Activated CD4-positive, alpha-beta T cell treated with anti-CD3 and anti-CD28 coated beads for 48 hours (primary cell): ENCODE results near the gene YWHAB.

Experiments
- DNase-seq: peaks from one replicate; pipeline ENCODE4 v3.0.0-alpha.2; 2020

YWHAB gene

DNA sequence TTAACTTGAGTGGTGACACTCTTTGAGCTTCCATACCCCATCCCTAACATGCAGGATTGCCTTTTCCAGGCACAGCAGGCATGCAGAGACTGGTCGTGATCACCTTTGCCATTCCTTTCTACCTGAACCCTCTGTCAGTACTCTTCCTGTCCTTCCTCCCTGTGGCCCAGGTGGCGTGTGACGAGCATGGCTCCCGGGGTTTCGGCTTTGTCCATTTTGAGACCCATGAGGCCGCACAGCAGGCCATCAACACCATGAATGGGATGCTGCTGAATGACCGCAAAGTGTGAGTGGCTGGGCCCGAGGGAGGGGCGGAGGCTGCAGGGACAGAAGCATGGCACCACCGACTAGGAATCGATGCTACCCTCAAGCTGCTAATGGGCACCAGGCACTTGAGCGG, 31.1 kb downstream of the YWHAB start:
- DNase-seq, result no peak

- DNase-seq, result no peak
Observed at GRCh38 chr20:44917399-44917798, 31.9 kb downstream of the YWHAB start.

DNA sequence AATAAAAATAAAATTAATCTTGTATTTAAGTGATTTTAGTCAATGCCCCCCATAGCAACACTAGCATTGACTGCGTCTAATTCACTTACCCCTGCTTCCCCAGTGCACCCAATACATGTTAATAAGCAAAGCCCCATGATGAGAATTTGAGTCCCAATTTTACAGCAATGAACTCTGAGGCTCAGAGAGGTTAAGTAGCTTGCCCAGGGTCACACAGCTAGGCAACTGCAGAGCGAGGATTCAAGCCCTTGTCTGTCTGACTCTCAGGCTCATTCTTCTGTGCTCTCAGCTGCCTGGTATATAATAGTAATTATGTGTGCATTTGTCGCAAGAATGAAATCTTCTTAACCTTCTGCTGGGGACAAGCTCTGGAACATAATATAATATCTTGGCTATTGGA, 32.8 kb downstream of the YWHAB start:
- no peak for DNase-seq

GRCh38 chr20:44918761-44919160, 33.3 kb downstream of the YWHAB start:
- DNase-seq, result no peak

- no peak for DNase-seq
Observed at GRCh38 chr20:44921447-44921846, 35.9 kb downstream of the YWHAB start.

DNA sequence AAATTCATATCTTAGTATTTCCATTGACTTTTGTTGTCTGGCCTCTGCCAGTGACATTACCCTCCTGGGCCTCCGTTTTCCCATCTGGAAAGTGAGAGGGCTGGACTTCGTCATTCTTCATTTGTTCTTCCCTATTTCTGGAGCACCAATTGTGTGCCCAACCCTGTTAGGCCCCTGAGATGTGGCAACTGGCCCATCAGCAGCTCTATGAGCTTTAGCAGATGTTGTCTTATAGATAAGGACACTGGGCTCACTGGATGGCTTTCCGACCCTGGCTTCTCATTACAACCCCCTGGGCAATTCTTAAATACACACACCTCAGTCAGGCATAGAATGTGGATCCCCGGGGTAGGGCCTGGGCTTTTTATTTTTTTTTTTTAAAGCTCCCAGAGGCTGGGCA, 39.0 kb downstream of the YWHAB start:
- no peak for DNase-seq

DNA sequence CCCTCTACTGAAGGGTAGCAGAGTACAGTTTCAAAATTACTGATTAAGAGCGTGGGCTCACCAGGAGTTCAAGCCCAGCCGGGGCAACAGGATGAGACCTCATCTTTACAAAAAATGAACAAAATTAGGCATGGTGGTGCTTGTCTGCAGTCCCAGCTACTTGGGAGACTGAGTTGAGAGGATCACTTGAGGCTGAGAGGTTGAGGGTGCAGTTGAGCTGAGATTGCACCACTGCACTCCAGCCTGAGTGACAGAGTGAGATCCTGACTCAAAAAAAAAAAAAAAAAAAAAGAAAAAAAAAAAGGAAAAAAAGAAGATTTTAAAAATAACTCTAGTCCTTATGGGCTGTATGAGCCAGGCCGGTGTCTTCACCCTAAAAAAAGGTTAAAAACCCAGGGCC, 43.1 kb downstream of the YWHAB start:
- no peak for DNase-seq

GRCh38 chr20:44930517-44931168, 45.1 kb downstream of the YWHAB start:
- no peak for DNase-seq

GRCh38 chr20:44931911-44932310, 46.4 kb downstream of the YWHAB start:
- DNase-seq, result no peak

DNA sequence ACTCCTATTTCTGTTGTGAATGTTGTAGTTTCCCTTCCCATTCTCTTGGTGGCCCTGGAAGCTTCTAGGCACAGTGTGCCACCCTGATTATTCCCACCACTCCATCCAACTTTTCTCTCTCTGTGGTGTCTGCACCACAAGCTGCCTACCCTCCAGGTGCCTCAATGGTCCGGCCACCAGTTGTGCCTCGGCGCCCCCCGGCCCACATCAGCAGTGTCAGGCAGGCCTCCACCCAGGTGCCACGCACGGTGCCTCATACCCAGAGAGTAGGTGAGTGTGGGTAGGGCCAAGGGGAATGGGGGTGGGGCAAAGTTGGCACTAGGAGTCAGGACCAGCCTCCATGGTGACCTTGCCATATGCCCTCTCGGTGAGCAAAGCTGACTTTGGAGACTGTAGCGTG, 47.4 kb downstream of the YWHAB start:
- no peak for DNase-seq

DNA sequence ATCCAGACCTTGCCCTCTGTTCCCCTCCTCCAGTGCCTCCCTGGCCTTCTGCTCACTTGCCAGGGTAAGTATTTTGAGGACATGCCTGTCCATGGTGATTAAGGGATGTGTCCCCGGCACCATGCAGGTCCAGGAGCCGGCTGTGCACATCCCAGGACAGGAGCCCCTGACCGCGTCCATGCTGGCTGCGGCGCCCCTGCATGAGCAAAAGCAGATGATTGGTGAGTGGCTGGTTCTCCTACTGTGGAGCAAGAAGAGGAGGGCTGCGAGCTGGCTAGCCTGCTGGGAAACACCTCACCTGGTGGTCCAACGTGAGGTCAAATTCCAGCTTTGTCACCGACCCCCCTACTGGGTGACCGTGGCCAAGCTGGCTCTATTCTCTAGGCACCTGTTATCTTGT, 51.0 kb downstream of the YWHAB start:
- no peak for DNase-seq

DNA sequence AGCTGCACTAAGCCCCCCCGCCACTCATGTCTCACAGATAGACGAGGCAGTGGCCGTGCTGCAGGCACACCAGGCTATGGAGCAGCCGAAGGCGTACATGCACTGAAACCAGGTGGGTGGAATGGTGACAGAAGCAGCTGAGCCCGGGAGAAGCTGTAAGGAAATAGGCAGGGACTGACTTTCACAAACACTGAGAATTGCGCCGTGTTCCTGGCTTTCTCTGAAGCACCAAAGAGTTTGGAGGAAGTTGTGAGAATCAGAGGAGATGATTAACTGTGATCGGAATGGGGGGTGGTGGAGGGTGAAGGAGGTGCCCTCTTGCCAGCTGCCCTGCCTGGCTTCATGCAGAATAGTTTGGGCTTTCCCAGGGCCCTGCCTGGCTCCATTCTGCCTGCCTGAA, 53.1 kb downstream of the YWHAB start:
- DNase-seq, result no peak

GRCh38 chr20:44941120-44941691, 55.7 kb downstream of the YWHAB start:
- no peak for DNase-seq

DNA sequence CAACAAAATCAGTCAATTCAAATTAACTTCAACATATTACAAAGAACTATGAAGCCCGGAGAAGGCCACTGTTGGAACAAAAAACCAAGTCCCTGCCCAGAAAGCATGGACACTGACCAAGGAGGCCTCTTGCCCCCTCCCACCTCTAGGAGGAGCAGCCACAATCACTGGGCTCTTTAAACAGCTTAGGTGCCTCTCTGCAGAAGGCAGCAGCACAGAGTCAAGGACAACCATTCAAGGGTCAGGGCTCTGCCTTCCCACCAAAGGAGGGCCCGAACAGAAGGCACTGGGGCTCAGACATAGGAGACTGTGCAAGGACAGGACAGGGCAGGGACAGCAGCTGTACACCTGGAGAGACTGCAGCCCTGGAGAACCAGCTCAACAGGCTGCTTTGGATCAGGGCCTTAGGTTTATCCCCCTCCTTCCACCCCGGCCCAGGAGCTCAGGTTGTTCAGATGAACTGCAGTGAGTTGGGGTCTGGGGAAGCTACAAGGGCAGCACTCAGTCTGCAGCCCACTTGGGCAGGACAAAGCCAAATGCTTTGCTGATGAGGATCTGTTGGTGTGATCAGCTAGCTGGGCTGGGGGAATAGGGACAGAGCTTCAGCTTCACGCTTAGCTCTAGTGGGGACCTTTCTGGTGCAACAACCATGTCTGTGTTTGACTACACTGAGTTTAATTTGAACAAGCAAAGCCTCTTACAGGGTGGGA, 56.9 kb downstream of the YWHAB start:
- no peak for DNase-seq

GRCh38 chr20:44943828-44944227, 58.3 kb downstream of the YWHAB start:
- DNase-seq, result no peak

DNA sequence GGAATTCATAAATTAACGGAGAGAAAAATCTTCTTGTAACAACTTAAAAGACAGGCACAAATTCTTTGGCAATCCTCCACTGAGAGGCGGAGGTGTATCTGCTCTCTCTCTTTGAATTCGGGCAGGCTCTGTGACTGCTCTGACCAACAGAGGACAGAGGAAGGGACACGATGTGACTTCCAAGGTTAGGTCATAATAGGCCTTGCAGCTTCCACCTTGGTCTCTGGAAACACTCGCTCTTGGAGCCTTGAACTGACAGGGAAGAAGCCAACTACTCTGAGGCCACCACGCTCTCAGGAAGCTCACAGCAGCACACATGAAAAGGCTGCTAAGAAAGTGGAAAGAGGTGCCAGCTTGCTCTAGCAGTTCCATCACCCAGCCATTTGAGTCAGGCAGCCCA, 59.8 kb downstream of the YWHAB start:
- DNase-seq, result no peak

DNA sequence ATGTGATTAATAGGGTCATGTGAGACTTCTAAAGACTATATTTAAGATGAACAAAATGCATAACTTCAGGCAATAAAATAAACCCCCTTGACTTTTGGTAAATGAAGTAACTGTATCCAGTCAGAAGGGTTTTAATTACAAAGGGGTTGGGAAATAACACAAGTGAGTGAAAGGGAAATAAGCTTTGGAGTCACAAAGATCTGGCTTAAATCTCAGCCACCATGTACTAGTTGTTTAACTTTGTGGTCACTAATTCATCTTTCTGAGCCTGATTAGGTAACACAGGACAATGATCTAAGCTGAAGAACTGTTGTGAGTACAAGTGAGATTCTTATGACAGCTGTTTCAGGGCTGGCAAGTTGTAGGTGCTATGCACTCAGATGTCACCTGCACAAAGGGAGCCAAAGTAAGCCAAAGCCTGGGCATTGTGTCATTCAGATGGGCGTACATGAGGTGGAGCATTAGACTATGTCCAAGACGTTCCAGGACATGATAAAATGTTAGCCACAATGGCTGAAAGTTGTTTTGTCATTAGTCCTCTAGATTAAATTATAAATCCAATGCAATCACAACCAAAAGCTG, 60.9 kb downstream of the YWHAB start:
- no peak for DNase-seq

DNA sequence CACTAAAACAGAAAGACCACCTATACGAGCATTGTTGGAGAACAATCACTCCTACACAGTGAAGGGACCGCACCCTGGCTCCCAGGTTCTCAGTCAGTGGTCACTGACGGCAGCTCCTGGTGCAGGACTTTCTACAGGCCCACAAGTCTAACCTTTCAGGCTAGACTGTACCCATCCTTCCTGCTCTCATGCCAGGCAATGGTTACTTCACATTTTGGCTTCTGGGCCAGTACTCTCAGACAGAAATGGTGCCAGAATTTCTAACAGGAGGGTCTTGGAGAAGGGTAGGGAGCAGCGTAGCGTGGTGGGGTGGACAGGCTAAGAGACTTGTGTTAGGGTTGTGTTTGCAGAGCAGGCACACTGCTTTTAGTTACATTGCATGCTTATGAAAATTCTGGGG, 62.6 kb downstream of the YWHAB start:
- DNase-seq, result no peak

- DNase-seq, result no peak
Observed at GRCh38 chr20:44948513-44948912, 63.0 kb downstream of the YWHAB start.

GRCh38 chr20:44950368-44950767, 64.9 kb downstream of the YWHAB start:
- no peak for DNase-seq

GRCh38 chr20:44952731-44953130, 67.2 kb downstream of the YWHAB start:
- no peak for DNase-seq

DNA sequence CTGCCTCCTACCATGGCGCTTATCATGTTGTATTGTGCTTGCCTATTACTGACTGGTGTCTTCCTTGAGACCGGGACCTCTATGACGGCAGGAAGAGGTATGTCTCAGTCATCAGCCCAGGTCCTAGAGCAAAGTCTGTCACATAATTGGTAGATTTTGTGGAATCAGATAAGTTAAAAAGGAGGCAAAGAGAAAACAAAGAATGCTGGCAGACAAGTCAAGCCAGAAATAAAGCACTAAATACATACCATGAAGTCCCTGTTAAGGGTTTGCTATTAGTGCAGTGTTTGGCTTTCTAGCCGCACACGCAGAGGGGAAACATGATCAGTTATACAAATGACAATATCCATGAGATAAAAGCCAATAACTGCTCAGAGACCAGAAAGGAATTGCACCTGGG, 68.7 kb downstream of the YWHAB start:
- DNase-seq, result no peak

- DNase-seq, result no peak
Observed at GRCh38 chr20:44955270-44955669, 69.8 kb downstream of the YWHAB start.

GRCh38 chr20:44956410-44956809, 70.9 kb downstream of the YWHAB start:
- DNase-seq, result no peak
